ENCODE results near the gene AHSG. TPM values are rescaled to one million over a fixed set of nuclear protein-coding genes. Genes with fewer than 3 reads are reported as not detected.

AHSG gene
- total and polyA plus RNA-seq, 10 of the 15 experiments (the other 5 are each of a cell fraction or from before 2014, with no cell fraction given): 0.06 to 0.90 (median 0.15) TPM; not detected in 7

DNA sequence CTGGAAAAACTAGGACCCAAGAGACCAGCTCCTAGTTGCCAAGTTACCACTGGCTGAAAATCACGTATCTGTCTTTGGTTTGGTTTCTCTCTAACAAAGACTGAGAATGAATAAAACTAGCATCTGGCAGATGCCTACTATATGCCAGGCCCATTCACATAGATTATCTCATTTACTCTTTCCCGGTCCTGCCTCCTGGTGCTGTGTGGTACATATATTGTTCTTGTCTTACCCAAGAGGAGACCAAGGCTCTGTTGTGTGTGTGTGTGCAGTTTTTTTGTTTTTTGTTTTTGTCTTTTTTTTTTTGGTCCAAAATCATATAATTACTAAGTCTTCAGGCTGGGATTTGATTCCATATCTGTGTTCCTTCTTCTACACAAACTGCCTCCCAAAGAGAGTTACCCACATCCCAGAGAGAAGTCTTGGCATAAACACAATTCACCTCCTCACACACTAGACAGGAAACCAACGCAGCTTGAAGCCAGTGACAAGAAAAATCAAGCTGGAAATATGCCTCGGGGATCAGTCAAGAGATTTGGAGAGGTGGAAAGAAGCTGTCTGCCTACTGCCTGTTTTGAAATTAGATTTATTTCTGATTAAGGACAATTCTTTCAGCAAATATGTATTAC is 891 bp downstream of the AHSG start:
- H3K9me3 ChIP-seq (replicated peaks; ENCODE audit: control insufficient read depth, insufficient read depth, low read length): no peaks in the 10 kb centered on the region
- ATAC-seq: no peak
- no TSS peak for BruUV-seq (replicated peaks)
- no peak overlapping the region for H2AFZ ChIP-seq (ENCODE audit: control insufficient read depth, low read depth, low read length)
- CTCF ChIA-PET: interaction anchor here (0.5 to 7.7 kb wide), 33 partner anchors 10 to 634 kb away, joined by 3 to 183 read pairs (median 5); partner anchors contain the start of genes DNAJB11 and EIF4A2
- in situ Hi-C loops (cut with MboI) (no loop called here), intact Hi-C loops (cut with micrococcal nuclease; ENCODE audit: unreplicated experiment) (loop anchor here (10.0 kb wide), 1 partner anchor 551 kb away; no protein-coding TSS in a partner anchor)
- WGBS (ENCODE audit: insufficient coverage, insufficient replicate concordance, low lambda C conversion rate, missing lambda C conversion rate): 35% methylated on average over 4 of the region's 4 CpGs
- H3K27ac ChIP-seq (ENCODE audit: control insufficient read depth, insufficient read depth): no peak overlapping the region
- peaks cover 2 to 3% of the 10 kb centered on the region in 2 experiments; a peak in 3 of 4 replicates for H3K27me3 ChIP-seq (replicated peaks in 1 of 2; ENCODE audit: control insufficient read depth in 2 of 2, insufficient read depth in 2 of 2, low read length in 1 of 2)
- no peak overlapping the region for H3K4me3 ChIP-seq
- H3K9ac ChIP-seq (ENCODE audit: control insufficient read depth, insufficient read depth, low read length): no peak overlapping the region
- SMC1A ChIA-PET (ENCODE audit: uncharacterized antibody, unreplicated experiment): interaction anchor here (0.6 to 5.7 kb wide), 20 partner anchors 10 to 670 kb away, joined by 3 to 38 read pairs (median 4); no protein-coding TSS in a partner anchor
- no peak overlapping the region for H3K4me2 ChIP-seq (ENCODE audit: control insufficient read depth, insufficient read depth)
- RAD21 ChIA-PET (ENCODE audit: unreplicated experiment): interaction anchor here (2.0 to 4.6 kb wide), 3 partner anchors 73 to 208 kb away, joined by 5 to 45 read pairs (median 41); no protein-coding TSS in a partner anchor
- no peaks in the 10 kb centered on the region for H3K79me2 ChIP-seq (ENCODE audit: control insufficient read depth, insufficient read depth, low read length)
- POLR2A ChIA-PET: no interaction called here
- H3K4me1 ChIP-seq (ENCODE audit: control insufficient read depth, insufficient read depth, low read length): peaks cover 7% of the 10 kb centered on the region
- no peak for DNase-seq (ENCODE audit: low read depth, low spot score)
- no peaks in the 10 kb centered on the region for H3K36me3 ChIP-seq (ENCODE audit: control insufficient read depth in 2 of 2, insufficient read depth in 2 of 2, low read length in 1 of 2)
- FAIRE-seq: no peak
- H4K20me1 ChIP-seq (ENCODE audit: control insufficient read depth, insufficient read depth): no peaks in the 10 kb centered on the region
- TF ChIP-seq, protein P1, sequence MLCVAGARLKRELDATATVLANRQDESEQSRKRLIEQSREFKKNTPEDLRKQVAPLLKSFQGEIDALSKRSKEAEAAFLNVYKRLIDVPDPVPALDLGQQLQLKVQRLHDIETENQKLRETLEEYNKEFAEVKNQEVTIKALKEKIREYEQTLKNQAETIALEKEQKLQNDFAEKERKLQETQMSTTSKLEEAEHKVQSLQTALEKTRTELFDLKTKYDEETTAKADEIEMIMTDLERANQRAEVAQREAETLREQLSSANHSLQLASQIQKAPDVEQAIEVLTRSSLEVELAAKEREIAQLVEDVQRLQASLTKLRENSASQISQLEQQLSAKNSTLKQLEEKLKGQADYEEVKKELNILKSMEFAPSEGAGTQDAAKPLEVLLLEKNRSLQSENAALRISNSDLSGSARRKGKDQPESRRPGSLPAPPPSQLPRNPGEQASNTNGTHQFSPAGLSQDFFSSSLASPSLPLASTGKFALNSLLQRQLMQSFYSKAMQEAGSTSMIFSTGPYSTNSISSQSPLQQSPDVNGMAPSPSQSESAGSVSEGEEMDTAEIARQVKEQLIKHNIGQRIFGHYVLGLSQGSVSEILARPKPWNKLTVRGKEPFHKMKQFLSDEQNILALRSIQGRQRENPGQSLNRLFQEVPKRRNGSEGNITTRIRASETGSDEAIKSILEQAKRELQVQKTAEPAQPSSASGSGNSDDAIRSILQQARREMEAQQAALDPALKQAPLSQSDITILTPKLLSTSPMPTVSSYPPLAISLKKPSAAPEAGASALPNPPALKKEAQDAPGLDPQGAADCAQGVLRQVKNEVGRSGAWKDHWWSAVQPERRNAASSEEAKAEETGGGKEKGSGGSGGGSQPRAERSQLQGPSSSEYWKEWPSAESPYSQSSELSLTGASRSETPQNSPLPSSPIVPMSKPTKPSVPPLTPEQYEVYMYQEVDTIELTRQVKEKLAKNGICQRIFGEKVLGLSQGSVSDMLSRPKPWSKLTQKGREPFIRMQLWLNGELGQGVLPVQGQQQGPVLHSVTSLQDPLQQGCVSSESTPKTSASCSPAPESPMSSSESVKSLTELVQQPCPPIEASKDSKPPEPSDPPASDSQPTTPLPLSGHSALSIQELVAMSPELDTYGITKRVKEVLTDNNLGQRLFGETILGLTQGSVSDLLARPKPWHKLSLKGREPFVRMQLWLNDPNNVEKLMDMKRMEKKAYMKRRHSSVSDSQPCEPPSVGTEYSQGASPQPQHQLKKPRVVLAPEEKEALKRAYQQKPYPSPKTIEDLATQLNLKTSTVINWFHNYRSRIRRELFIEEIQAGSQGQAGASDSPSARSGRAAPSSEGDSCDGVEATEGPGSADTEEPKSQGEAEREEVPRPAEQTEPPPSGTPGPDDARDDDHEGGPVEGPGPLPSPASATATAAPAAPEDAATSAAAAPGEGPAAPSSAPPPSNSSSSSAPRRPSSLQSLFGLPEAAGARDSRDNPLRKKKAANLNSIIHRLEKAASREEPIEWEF (IDR thresholded peaks at IDR 0.05; ENCODE audit: insufficient replicate concordance, low read depth, low read length): no peak
- TF ChIP-seq JUND (IDR thresholded peaks at IDR 0.05; ENCODE audit: low read depth, low read length): no peak
- no peak for TF ChIP-seq CBX5 (IDR thresholded peaks at IDR 0.05; ENCODE audit: low read depth)
